Activated naive CD4-positive, alpha-beta T cell treated with anti-CD3 and anti-CD28 coated beads, Interleukin-2, amount 50 U/mL, for 24 hours (primary cell): ENCODE measurements around the gene TSPAN3.

Experiments used
- H3K27ac Mint-ChIP-seq: one replicate; pipeline ENCODE4 v1.8.0; 2021; ENCODE audit warnings: mild to moderate bottlenecking, mixed read lengths
- H3K27me3 Mint-ChIP-seq: one replicate; pipeline ENCODE4 v1.8.0; 2021; ENCODE audit warnings: mixed read lengths
- H3K36me3 Mint-ChIP-seq: one replicate; pipeline ENCODE4 v1.8.0; 2021; ENCODE audit warnings: mixed read lengths
- H3K4me1 Mint-ChIP-seq: one replicate; pipeline ENCODE4 v1.8.0; 2021; ENCODE audit warnings: mixed read lengths
- H3K4me3 Mint-ChIP-seq: one replicate; pipeline ENCODE4 v1.8.0; 2021; ENCODE audit warnings: mild to moderate bottlenecking, mixed read lengths
- H3K9me3 Mint-ChIP-seq: one replicate; pipeline ENCODE4 v1.8.0; 2021; ENCODE audit warnings: mixed read lengths

TSPAN3 gene

DNA sequence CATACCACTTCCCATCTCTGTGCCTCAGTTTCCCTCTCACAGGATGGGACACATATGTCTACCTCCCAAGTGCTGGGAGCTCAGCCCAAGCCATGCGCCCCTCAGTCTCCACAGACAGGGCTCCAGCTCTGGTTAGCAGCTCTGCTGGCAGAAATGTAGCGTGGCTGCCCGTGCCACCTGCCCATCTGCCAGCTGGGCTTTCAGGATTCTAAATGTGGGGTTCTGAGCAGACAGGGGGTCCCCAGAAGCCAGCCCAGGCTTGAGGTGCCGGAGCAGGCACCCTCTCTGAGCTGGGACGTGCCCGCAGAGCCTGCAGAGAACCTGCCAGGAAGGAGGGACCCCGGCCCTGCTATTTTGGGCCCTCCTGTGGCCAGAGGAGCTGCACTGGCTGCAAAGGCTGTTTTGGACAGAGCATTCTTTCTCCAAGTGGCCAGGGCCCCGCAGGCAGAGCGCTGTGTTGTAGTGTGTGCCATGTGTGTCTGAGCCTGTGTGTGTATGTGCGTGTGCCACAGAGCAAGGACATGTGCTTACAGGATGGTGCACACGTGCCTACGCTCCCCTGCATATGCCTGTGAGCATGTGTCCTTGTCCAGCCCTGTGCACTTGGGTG is 44.3 kb downstream of the TSPAN3 start:
- H3K9me3 Mint-ChIP-seq, result no peaks in the 10 kb centered on the region
- no peak overlapping the region for H3K4me3 Mint-ChIP-seq
- H3K36me3 Mint-ChIP-seq, result no peaks in the 10 kb centered on the region
- peaks cover 30% of the 10 kb centered on the region for H3K4me1 Mint-ChIP-seq
- H3K27ac Mint-ChIP-seq, result no peak overlapping the region
- H3K27me3 Mint-ChIP-seq, result no peaks in the 10 kb centered on the region

DNA sequence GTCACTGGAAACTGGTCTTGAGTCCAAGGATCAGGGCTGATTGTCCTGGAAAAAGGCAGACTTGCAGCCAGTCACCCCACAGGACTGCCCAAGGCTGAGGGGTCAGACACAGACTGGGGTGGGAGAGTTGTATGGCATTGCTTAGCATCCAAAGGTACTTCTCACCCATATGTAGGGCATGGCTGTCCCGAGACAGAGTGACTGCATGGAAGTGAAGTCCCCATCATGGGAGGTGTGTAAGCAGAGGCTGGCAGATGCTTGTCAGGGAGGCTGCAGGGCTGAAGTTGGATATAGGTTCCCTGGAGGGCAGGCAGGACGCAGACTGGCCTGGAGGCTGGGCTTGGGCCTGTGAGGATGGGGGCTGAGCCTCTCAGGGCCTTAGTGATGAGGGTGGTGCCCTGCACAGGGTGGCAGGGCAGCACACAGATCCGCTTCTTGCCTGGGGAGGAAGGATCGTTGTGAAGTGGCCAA is 44.9 kb downstream of the TSPAN3 start:
- H3K9me3 Mint-ChIP-seq, result no peaks in the 10 kb centered on the region
- no peaks in the 10 kb centered on the region for H3K36me3 Mint-ChIP-seq
- H3K4me3 Mint-ChIP-seq, result no peak overlapping the region
- H3K4me1 Mint-ChIP-seq, result peaks cover 37% of the 10 kb centered on the region
- no peaks in the 10 kb centered on the region for H3K27me3 Mint-ChIP-seq
- H3K27ac Mint-ChIP-seq, result peak overlapping the region; percentile 76

DNA sequence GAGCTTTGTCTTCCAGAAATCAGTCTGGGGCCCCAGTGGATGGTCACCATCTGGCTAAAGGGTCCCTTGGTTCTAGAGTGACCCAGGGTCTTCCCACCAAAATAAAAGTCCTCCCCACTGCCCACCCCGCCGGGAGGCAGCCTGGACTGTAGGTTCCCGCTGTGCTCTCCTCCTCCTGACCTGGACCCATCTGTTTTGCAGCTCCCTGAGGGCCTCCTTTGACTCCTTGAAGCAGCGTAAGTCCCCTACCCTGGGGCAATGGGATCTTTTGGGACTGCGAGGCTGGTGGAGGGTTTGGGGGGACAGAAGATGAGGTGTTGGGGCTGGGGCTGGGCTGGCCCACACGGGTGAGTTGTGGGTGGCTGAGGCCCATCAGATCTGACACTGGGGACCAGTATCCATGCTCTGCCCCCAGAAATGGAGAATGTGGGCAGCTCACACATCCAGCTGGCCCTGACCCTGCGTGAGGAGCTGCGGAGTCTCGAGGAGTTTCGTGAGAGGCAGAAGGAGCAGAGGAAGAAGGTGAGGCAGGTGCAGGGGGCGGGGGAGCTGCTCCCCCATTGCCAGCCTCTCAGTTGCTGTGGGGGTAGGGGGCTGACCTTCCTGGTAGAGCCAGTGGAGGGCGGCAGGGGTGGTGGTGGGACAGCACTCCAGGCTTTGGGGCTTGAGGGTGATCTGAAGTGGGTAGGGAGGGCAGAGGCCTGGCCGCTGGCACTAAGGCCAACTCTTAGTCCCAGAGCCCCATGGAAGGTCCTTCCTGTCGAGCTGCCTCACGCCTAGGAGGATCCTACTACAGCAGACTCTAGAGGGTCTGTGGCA is 45.6 kb downstream of the TSPAN3 start:
- H3K36me3 Mint-ChIP-seq, result no peaks in the 10 kb centered on the region
- peak overlapping the region; percentile 74 for H3K27ac Mint-ChIP-seq
- H3K4me1 Mint-ChIP-seq, result peaks cover 44% of the 10 kb centered on the region
- H3K4me3 Mint-ChIP-seq, result no peak overlapping the region
- no peaks in the 10 kb centered on the region for H3K27me3 Mint-ChIP-seq
- no peaks in the 10 kb centered on the region for H3K9me3 Mint-ChIP-seq

DNA sequence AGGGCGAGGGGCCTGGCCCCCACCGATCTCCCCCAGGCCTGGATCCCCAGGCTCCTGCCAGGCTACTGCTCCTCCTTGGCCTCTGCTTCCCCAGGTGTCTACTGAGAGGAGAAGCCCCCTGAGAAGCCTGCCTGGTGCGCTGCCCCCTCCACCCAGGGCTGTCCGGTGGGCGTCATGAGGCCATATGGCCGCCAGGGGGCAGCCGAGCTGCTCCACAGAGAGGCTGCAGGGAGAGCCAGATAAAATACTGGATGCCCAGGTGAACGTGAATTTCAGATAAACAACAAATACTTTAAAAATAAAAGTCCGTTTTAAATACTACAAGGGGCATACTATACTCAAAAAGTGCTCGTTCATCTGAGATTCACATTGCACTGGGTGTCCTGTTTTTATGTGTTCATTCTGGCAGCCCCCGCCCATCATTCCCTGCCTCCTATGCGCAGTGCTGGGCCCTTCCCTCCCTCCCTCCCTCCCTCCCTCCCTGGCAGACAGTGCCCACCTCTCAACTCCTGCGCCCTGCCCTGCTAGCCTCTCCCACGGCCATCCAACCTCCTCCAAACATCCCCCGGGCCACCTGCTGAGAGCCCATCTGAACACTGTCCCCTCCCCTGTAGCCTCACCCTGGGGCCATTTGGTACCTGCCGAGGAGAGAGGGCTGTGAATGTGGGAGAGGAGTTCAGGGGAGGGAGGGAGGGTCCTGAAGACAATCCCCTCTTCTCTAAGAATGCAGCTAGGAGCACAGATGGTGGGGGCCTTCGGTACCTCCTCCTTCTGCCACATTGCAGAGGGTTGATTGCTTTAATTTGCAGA is 46.4 kb downstream of the TSPAN3 start:
- H3K27ac Mint-ChIP-seq, result peak overlapping the region; percentile 59
- no peaks in the 10 kb centered on the region for H3K9me3 Mint-ChIP-seq
- no peak overlapping the region for H3K4me3 Mint-ChIP-seq
- no peaks in the 10 kb centered on the region for H3K27me3 Mint-ChIP-seq
- H3K4me1 Mint-ChIP-seq, result peaks cover 52% of the 10 kb centered on the region
- peaks cover 2% of the 10 kb centered on the region for H3K36me3 Mint-ChIP-seq

DNA sequence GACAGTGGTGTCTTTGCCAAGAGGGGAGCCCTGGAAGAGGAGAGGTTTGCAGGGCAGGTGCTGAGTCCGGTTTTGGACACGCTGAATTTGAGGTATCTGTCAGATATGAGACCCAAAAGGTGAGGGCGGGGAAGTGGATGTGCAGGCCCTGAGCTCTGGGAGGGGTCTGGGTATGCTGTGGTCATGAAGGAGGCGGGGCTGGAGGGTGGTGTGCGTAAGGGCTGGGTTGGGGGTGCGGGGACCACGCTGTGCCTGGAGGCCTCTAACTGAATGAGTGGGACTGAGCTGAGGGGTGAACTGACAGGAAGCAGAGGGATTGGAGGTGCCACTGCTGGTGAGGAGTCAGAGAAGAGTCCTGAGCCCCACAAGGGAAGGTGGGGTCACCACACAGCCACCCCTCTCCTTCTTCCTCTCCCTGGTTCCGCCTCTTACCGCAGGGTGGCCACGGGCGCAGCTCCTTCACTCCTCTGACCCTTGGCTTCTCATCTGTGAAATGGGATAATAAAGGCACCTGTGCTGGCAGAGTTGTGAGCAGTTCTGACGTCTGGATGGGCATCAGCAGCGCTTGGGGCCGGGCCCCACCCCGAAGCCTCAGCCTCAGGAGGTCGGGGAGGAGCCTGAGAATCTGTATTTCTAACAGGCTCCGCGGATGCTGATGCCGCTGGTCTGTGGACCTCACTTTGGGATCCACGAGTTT is 47.2 kb downstream of the TSPAN3 start:
- Mint-ChIP-seq H3K27me3 (no peaks in the 10 kb centered on the region), H3K9me3 (no peaks in the 10 kb centered on the region), H3K36me3 (peaks cover 2% of the 10 kb centered on the region), H3K4me1 (peaks cover 57% of the 10 kb centered on the region), H3K4me3 (no peak overlapping the region), H3K27ac (no peak overlapping the region)

DNA sequence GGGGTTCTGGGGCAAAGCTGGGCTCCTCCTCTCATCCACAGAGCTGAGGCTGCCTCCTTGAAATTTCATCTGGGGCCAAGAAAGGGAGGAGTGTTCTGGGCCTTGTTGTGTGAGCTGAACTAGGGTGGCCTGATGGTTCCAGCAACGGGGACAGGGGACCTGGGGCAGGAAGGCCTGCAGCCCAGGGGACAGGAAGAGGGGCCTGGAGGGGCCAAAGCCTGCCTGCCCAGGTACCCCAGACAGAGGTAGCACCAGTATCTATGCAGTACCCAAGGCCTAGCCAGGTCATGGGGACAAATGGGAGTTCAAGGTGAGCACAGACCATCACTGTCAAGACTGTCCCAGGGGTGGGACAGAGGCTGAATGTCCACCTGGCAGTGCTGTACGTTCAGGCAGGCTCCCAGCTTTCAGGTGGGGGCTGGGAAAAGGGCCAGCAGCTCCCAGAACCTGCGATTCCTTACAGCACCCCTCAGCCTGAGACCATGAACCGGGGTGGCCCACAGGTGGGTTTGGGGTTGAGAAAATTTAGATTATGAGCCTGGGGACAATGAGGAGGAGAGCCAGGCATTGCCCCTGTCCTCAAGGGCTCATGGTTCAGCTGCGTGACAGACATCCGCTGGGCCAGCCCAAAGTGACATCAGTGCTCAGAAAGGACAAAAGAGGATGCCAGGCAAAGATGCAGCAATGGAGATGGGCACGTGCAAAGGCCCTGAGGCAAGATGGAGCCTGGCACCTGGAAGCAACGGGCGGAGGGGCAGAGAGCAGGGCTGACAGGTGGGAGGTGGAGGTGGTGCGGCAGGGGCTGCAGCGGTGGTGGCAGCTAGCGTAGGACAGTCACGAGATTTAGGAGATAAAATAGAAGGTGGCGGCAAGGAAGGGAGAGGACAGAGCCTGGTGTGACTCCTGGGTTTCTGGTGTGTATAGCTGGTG is 48.0 kb downstream of the TSPAN3 start:
- Mint-ChIP-seq H3K9me3 (no peaks in the 10 kb centered on the region), H3K27ac (peak overlapping the region; percentile 88), H3K36me3 (peaks cover 4% of the 10 kb centered on the region), H3K4me3 (no peak overlapping the region), H3K27me3 (no peaks in the 10 kb centered on the region), H3K4me1 (peaks cover 65% of the 10 kb centered on the region)

DNA sequence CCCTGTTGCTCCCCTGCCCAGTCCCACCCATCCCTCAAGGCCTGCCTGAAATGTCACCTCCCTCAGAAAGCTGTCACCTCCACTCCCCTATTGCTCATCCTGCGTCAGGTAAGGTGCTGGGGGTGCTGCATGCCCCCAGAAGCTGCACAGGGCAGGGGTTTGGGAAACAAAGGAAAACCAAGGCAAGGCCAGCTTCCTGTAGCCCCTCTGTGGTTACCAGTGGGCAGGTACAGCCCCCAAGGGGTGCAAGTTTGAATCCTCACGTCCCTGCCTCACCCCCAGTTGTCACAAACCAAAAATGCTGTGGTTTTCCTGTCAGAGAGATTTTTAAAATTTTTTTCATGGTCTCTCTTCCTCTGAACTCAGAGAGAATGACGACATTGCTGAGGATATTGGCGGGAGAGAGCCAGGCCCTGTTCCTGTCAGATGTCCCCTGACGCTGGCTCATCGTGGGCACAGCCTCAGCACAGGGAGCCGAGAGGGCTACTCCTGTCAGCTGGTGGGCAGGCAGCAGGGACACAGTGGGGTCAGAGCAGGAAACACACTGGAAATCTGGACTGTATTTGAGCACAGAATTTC is 49.0 kb downstream of the TSPAN3 start:
- H3K4me3 Mint-ChIP-seq, result peak overlapping the region; percentile 66
- H3K36me3 Mint-ChIP-seq, result peaks cover 5% of the 10 kb centered on the region
- peaks cover 71% of the 10 kb centered on the region for H3K4me1 Mint-ChIP-seq
- H3K27me3 Mint-ChIP-seq, result no peaks in the 10 kb centered on the region
- no peaks in the 10 kb centered on the region for H3K9me3 Mint-ChIP-seq
- H3K27ac Mint-ChIP-seq, result peak overlapping the region; percentile 88

DNA sequence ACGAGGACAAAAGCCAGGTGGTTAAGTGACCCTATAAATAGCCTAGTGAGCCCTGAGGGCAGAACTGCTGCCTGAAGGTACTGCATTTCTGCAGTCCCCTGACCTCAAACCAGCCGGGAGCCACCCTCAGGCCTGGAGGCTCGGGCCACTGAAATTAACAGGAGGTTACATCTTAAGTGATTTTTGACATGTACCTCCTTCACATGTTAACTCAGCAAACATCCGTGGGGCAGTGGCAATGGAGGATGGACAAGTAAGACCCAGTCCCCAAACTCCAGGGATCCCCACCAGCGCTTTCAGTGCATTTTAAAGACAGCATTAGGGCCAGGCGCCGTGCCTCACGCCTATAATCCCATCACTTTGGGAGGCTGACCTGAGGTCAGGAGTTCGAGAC is 49.8 kb downstream of the TSPAN3 start:
- no peaks in the 10 kb centered on the region for H3K27me3 Mint-ChIP-seq
- peak overlapping the region; percentile 88 for H3K27ac Mint-ChIP-seq
- H3K4me3 Mint-ChIP-seq, result no peak overlapping the region
- peaks cover 75% of the 10 kb centered on the region for H3K4me1 Mint-ChIP-seq
- H3K9me3 Mint-ChIP-seq, result no peaks in the 10 kb centered on the region
- H3K36me3 Mint-ChIP-seq, result peaks cover 5% of the 10 kb centered on the region

DNA sequence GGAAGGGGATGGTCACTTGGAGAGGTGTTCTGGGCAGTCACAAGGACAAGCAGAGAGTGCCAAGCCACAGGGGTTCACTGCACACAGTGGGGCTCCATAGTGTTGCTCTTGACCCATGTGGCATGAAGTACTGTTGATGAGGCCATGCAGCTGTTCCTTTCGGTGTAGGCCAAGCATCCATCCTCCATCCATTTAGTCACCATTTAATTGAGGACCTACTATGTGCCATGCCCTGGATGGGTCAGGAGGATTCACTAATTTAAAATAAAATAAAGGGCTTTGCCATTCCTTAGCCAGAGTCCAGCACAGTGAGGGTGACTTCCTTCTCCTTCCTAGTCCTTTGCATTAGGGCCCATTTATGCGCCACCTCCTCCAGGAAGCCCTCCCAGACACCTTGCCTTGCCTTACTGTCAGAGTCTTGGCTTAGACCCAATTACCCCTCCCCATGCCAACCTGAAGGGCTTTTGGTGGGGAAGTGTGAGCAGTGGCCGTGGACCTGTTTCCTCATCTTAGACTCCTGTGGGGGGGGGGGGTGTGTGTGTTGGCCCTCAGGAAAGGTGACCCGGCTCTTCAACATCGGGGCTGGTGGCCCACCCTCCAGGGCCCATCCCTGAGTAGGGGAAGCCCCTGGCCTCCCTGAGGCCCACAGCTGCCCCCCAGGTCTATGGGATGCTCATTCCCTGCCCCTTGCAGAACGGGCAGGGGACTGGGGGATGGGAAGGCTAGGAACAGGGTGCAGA is 50.4 kb downstream of the TSPAN3 start:
- Mint-ChIP-seq H3K4me3 (peak overlapping the region; percentile 67), H3K4me1 (peaks cover 76% of the 10 kb centered on the region), H3K27ac (peak overlapping the region; percentile 81), H3K36me3 (peaks cover 5% of the 10 kb centered on the region), H3K27me3 (no peaks in the 10 kb centered on the region), H3K9me3 (no peaks in the 10 kb centered on the region)

DNA sequence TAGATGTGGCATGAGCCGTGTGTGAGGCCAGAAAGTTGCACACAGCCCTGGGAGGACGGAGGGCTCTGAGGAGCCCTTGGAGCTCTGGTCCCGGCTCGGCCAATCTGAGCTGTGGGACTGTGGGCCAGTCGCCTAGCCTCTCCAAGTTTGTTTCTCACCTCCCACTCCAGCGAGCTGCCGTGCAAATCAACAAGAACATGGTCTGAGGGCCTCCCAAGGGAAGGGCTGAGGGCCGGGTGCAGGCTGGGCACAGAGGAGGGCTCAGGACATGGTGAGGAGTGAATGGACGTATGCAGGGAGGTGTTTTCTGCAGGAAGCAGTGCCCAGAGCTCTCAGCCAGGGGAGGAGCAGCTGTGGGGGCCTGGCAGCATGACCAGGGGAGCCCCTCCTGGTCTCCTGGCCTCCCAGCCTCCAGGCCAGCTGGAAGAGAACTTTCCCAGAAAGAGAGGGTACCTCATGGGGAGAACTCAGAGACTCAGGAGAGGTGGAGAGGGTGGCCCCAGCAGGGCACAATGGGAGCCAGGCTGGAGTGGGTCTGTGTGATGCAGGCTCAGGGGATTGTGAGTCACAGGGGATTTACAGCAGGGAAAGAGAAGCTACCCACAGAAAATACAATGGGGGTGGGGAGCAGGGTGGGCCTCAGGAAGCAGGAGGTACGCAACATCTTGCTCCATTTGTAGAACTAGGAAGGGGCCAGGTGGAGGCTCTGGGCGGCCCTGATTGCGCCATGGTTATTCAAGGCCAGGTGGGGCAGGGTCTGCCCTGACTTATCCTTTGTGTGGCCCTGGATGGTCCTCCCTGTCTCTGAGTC is 51.2 kb downstream of the TSPAN3 start:
- Mint-ChIP-seq H3K36me3 (peaks cover 5% of the 10 kb centered on the region), H3K4me1 (peaks cover 84% of the 10 kb centered on the region), H3K4me3 (peak overlapping the region; percentile 67), H3K27me3 (no peaks in the 10 kb centered on the region), H3K9me3 (no peaks in the 10 kb centered on the region), H3K27ac (peak overlapping the region; percentile 78)

DNA sequence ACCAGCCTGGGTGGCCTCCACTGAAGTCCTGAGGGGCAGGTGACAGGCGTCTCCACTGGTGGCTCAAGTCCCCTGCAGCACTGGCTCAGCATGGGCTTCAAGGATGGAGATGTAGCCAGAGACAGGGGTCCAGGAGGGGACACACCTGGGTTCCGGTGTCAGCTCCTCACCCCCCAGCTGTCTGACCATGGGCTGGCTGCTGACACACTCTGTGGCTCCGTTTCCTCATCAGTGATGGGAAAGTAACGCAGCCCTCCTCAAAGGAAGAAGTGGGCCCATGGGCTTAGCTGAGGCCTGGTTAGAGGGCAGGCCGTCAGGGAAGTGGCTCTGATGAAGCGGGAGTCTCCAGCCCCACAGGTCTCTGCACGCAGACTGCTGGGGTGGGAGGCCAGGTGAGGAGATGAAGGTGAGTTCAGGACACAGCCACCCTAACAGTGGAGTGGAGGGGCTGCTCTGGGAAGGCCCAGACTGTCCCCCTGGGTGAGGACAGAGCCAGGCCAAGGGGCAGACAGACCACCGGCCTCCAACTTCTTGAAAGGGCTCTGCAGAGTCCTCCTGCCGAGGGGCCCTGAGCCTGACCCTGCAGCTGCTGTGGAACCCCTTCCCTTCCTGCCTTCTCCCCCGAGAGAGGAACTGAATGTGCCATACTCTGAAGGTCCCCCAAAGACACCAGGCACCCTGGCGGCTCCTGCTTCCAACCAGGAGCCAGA is 52.0 kb downstream of the TSPAN3 start:
- peaks cover 88% of the 10 kb centered on the region for H3K4me1 Mint-ChIP-seq
- no peaks in the 10 kb centered on the region for H3K27me3 Mint-ChIP-seq
- no peaks in the 10 kb centered on the region for H3K9me3 Mint-ChIP-seq
- H3K36me3 Mint-ChIP-seq, result peaks cover 5% of the 10 kb centered on the region
- peak overlapping the region; percentile 78 for H3K27ac Mint-ChIP-seq
- H3K4me3 Mint-ChIP-seq, result no peak overlapping the region

DNA sequence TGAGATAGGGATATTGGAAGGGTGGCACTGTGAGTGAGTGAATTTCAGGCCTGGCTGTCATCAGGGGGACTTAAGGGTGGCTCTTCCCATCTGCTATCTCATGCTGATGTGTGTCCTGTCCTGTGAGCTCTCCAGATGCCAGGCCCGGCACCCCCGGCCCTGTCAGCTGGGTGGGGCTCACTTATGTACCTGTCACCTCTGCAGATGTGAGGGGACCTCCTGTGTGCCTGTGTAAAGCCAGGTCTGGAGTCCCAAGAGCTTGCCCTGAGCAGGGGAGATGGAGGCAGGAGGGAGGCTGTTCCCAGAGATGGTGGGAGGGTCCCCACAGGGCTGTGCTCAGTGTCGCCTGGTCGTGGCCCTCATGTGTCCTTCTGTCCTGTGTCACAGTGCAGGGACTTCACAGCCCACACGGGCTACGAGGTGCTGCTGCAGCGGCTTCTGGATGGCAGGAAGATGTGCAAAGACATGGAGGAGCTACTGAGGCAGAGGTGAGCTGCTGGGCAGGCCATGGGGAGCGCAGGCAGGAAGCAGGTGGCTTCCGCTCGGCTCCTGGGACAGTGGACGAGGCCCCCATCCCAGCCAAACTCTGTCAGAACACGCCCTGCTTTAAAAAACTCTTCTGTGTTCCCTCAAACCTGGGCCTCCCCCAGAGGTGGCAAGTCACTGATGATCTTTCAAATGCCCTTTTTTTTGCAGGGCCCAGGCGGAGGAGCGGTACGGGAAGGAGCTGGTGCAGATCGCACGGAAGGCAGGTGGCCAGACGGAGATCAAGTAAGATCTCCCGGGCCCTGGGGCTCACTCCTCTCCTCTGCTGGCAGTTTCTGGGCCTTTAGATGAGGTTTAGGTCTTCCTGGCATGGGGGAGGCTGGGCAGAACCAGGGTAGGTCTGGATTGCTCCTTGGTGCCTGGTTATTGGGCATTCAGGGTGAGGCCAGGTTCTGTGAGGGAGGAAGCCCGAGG is 52.9 kb downstream of the TSPAN3 start:
- Mint-ChIP-seq H3K36me3 (peaks cover 5% of the 10 kb centered on the region), H3K27me3 (no peaks in the 10 kb centered on the region), H3K27ac (peak overlapping the region; percentile 74), H3K9me3 (no peaks in the 10 kb centered on the region), H3K4me1 (peaks cover 88% of the 10 kb centered on the region), H3K4me3 (no peak overlapping the region)
